ENCODE measurements around the gene DCP1B.

The DCP1B gene
- 1.1 to 10.2 (median 6.7) reads per million in 17 experiments for total RNA-seq

GRCh38 chr12:2004113-2004929 lies at the start of gene DCP1B:
Gene DCP1B (minus strand): TSS chr12:2004457. CDS start chr12:2004431, 26 bp downstream.
- DNase-seq = peak; percentile 95 to 98 (median 96)

- no peak for DNase-seq
These were observed 49.4 kb upstream of the DCP1B start for GRCh38 chr12:2053691-2054090.

- peak in 3 of 4 experiments; percentile 11 to 58 (median 21) for DNase-seq
These were observed 48.8 kb upstream of the DCP1B start, which contains the start of gene CACNA1C for GRCh38 chr12:2052826-2053678. Gene CACNA1C (plus strand): TSS chr12:2052987. CDS start chr12:2053563, 576 bp downstream.

- DNase-seq = no peak
These were observed 47.7 kb upstream of the DCP1B start for GRCh38 chr12:2051700-2052621.

GRCh38 chr12:2049604-2050540 lies 45.6 kb upstream of the DCP1B start:
- no peak for DNase-seq

- no peak for DNase-seq
These were observed 43.5 kb upstream of the DCP1B start for GRCh38 chr12:2047752-2048151.

GRCh38 chr12:2046957-2047356 lies 42.7 kb upstream of the DCP1B start:
- no peak for DNase-seq

- DNase-seq = no peak
These were observed 39.9 kb upstream of the DCP1B start for GRCh38 chr12:2044165-2044564.

- DNase-seq = no peak
These were observed 38.8 kb upstream of the DCP1B start for GRCh38 chr12:2043054-2043453.

- DNase-seq = no peak
These were observed 34.8 kb upstream of the DCP1B start for GRCh38 chr12:2039034-2039433.

GRCh38 chr12:2035431-2036055 lies 31.3 kb upstream of the DCP1B start:
- DNase-seq = no peak

GRCh38 chr12:2034633-2035430 lies 30.6 kb upstream of the DCP1B start:
- peak; percentile 83 to 96 (median 92) for DNase-seq

- no peak for DNase-seq
These were observed 28.2 kb upstream of the DCP1B start for GRCh38 chr12:2032506-2032905.

- DNase-seq = no peak
These were observed 25.6 kb upstream of the DCP1B start for GRCh38 chr12:2029851-2030250.

GRCh38 chr12:2027351-2027750 lies 23.1 kb upstream of the DCP1B start:
- DNase-seq = no peak

GRCh38 chr12:2023365-2023764 lies 19.1 kb upstream of the DCP1B start:
- DNase-seq = no peak

- no peak for DNase-seq
These were observed 16.3 kb upstream of the DCP1B start for GRCh38 chr12:2020511-2020910.

GRCh38 chr12:2019126-2019525 lies 14.9 kb upstream of the DCP1B start:
- no peak for DNase-seq

GRCh38 chr12:2018391-2018790 lies 14.1 kb upstream of the DCP1B start:
- peak in 2 of 4 experiments; percentile 23 to 29 for DNase-seq
